OCI-M2 (cell line): Measurements from ENCODE around the gene SART1.
A peak's percentile ranks its signal among the peaks of the same experiment; 100 is the strongest.
"Not testable (repeated sequence)": the region's sequence is repeated elsewhere in the genome, so short reads cannot be mapped to it uniquely, and the experiment has no call there.

Source experiments
- DNase-seq: peaks from one replicate; lab custom pipeline; 2025; ENCODE audit not compliant: unreplicated experiment; lab: John Stamatoyannopoulos, UW

Gene SART1

DNA sequence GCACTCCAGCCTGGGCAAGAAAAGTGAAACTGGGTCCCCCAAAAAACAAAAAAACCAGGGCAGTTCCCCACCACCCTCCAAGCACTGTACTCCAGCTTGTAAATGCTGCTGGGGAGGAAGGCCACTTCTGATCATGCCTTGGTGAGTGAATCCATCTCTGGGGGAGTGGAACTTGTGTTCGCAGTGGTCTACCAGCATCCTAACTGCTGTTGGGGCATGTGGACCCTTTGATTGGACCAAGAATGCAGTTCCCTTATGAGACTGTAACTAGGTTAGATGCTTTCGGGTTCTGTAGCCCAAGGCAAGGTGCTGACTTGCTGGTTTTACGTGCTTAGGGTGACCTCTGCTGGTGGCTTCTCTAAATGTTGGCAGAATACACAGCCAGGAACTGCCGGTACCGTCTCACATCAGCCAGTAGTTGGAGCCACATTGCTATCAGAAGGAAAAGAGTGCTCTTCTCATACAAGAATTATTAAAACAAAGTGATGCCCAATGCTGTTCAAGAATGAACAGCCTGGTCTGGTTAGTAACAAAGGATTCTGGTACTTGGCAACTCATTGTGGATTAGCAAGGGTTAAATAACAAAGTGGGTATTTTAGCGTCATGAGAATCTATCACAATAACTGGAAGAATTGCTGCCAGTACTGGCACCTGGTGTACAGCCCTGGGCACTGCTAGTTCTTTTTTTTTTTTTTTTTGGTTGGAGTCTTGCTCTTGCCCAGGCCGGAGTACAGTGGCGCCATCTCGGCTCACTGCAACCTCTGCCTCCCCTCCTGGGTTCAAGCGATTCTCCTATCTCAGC is 27.5 kb downstream of the SART1 start:
- peak; percentile 66 for DNase-seq

DNA sequence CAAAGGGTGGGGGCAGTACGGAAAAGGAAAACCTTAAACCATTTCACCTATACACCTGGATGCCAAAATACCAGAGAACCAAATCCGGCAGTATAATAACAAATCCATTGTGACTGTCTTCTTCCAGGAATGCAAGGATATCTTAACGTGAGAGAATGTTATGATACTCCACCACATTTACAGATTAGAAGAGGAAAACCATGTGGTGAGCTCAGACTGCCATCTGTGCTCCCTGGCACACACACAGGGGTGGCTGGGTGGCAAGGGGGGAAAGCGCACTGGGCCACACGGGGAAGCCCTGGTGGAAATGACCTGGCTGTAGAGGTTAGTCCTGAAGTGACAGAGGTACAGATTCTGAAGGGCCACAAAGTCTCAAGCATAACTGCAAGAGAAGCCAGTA is 30.5 kb downstream of the SART1 start:
- DNase-seq: no peak

- no peak for DNase-seq
Observed at GRCh38 chr11:65997286-65997685, 35.8 kb downstream of the SART1 start.

- DNase-seq: peak; percentile 60
Observed at GRCh38 chr11:66001942-66002647, 40.6 kb downstream of the SART1 start, which contains the start of the genes BANF1 and EIF1AD. BANF1 (plus strand) TSS chr11:66002503; CDS start chr11:66003251, 748 bp downstream. EIF1AD (minus strand) TSS chr11:66002157; CDS start chr11:66000389, 1,768 bp downstream.

- DNase-seq: no peak
Observed at GRCh38 chr11:66002648-66003225, 41.2 kb downstream of the SART1 start.

- DNase-seq: no peak
Observed at GRCh38 chr11:66003291-66003690, 41.8 kb downstream of the SART1 start.

DNA sequence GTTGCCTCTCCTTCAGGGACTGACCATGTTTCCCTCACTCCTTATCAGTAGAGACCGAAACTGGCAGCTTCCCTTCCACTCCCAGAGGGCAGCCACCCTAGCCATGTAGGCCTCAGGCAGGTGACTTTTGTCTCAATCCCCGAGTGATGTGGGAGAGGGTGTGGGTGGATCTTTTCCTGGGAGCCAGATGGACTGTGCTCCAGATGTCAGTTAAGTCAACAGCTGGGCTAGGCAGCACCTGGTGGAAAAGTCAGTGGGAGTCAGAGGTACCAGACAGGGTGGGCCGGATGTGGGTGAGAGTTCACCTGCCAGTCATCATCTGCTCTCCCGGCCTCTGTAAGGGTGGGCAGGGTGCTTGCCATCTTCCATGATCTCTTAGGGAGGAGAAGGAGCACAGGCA is 42.7 kb downstream of the SART1 start:
- DNase-seq: no peak

DNA sequence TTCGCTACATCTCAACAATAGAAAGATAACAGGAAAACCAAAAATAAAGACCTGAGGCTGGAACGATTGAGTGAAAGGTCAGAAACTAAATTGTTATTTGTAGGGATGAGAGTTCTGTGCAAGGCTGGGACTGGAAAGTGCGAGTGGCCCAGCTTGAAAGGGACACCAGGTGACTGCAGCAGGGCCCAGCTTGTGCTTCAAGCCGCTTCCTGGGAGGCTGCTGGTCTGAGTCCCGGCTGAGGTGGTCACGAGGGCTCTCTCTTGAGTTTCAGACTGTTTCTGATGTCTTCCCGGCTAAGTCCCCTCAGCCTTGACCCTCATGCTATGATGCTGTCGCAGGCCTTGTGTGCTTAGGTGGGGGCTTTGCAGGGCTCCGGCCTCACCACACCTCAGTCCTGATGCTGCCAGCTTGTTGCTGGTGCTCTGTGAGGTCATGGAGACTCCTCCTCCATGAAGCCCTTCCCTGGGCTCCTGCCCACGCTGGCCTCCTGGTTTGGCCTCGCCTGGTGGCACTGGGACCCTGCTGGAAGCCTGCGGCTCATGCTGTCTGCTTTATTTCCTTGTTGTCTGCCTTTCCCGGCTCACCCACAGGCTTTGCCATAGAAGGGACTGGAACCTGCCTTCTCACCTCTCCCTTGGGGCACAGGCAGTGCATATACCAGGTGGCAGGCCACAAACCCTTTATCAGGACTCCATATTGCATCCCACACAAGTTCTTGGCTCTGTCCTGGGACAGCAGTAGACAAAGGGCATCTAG is 44.8 kb downstream of the SART1 start:
- no peak for DNase-seq

DNA sequence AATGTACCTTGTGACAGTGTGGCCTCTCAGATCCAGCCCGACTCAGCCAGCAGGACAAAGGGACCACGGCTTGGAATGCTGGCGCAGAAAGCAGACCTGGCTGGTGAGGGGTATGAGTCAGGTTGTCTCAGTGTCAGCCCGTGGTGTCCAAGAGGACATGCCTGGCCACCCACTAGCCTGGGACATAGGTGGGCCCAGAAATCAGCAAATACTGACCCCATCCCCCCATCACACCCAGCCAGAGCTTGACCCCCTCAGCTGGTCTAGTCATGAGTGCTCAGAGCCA is 45.3 kb downstream of the SART1 start:
- DNase-seq: no peak

GRCh38 chr11:66007201-66007634 is 45.7 kb downstream of the SART1 start:
- DNase-seq: no peak

- DNase-seq: no peak
Observed at GRCh38 chr11:66008095-66008467, 46.5 kb downstream of the SART1 start.

DNA sequence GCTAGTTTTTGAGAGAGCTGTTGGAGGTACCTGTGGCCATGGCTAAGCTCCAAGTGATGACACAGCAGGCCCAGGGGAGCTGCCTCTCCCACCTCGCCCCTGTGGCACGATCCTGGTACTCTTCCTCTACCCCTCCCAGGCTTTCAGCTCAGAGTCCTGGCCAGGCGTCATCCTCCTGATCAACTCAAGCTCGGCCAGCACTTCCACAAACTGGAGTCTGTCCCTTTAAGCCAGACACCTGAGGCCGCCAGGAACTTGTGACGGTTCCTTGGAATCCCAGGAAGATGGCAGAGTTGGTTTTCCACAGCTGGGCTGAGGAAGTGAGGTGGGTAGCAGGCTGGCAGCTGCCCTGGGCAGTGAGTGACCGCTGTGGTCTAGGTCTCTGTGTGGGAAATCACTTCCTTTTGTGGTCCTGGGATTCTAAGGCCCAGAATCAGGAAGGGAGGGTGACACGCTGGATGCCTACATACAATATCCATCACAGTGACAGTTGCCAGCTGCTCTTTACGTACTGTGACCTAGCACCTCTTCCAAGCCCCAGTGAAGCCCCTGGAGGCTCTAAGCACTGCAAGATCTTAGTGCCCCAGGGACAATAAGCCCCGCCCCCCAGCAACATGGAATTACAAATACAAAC is 47.1 kb downstream of the SART1 start:
- DNase-seq: no peak

GRCh38 chr11:66010036-66010435 is 48.5 kb downstream of the SART1 start:
- not testable (repeated sequence) for DNase-seq

DNA sequence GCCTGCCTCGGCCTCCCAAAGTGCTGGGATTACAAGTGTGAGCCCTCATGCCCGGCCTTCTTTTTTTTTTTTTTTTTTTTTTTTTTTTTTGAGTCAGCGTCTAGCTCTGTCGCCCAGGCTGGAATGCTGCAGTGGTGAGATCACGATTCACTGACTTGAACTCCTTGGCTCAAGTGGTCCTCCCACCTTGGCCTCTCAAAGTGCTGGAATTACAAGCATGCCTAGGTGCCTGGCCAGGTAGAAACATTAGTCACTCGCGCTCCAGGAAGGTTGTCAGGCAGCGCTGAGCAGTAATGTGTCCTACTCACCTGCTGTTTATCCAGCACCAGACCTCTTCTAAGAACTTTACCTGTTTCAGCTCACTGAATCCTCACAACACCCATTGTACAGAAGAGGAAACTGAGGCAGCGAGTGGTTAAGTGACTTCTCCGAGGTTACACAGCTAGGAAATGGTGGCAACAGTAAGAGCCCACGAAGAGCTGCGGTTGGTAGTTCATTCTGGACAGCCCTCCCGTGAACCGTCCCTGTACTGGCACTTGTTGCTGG is 49.8 kb downstream of the SART1 start:
- no peak for DNase-seq

- DNase-seq: no peak
Observed at GRCh38 chr11:66011785-66012303, 50.3 kb downstream of the SART1 start, which contains the start of gene CST6. CST6 (plus strand) TSS chr11:66012008; CDS start chr11:66012045, 37 bp downstream.

DNA sequence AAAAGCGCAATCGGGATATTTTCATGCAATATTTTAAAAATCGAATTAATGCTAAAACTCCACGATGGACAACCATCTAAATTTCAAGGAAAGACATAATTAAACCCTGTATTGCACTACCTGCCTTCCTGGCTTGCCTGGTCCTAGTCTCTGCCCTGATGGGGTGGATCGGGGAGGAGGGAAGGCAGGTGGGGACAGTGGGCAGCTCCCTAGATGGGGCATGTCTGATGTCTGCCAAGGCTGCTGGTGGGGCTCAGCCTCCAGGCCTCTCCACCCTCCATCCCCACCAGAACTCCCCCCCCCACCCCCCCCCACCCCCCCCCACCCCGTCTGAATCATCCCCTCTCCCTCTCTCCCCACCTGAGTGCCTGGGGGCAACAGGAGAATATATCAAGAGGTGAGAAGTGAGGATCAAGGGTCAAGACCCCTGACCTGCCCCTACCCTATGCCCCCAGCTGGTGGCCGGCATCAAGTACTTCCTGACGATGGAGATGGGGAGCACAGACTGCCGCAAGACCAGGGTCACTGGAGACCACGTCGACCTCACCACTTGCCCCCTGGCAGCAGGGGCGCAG is 50.9 kb downstream of the SART1 start:
- DNase-seq: no peak

- DNase-seq: no peak
Observed at GRCh38 chr11:66012946-66013761, 51.6 kb downstream of the SART1 start.

GRCh38 chr11:66013762-66014100 is 52.2 kb downstream of the SART1 start:
- no peak for DNase-seq

- DNase-seq: no peak
Observed at GRCh38 chr11:66014804-66015453, 53.4 kb downstream of the SART1 start.
